HepG2 (cell line): ENCODE results near the gene CFAP54. TPM values are rescaled to one million over a fixed set of nuclear protein-coding genes. Genes with fewer than 3 reads are reported as not detected.

Source experiments
- EP300 ChIP-seq, 3 experiments: sonication (generic) in 1 of 3; formaldehyde crosslinking in 1 of 3; IDR thresholded peaks; 2 replicates each; pipeline versions ENCODE4 v1.5.1 to v1.6.1; 2011 to 2020; ENCODE audit warnings: low read depth in 2 of 3, low read length in 2 of 3, borderline replicate concordance in 1 of 3, improper control_type of control experiment in 1 of 3, mild to moderate bottlenecking in 1 of 3, missing genetic modification reagents in 1 of 3, moderate library complexity in 1 of 3
- HDAC6 ChIP-seq: fragments of 200-600 bp; sonication (generic); IDR thresholded peaks from 2 replicates; pipeline ENCODE4 v1.7.0; 2017; ENCODE audit warnings: mild to moderate bottlenecking, antibody characterized with exemption, low read length, low read depth
- MEIS1 ChIP-seq: sonication (generic); formaldehyde crosslinking; IDR thresholded peaks from 2 replicates; pipeline ENCODE4 v1.9.0; 2021; ENCODE audit warnings: mild to moderate bottlenecking, missing genetic modification reagents, moderate library complexity, borderline replicate concordance
- NCOA5 ChIP-seq: sonication (generic); formaldehyde crosslinking; IDR thresholded peaks from 2 replicates; pipeline ENCODE4 v1.4.0; 2020; ENCODE audit warnings: missing genetic modification reagents
- NFRKB ChIP-seq: fragments of 450-650 bp; IDR thresholded peaks from 2 replicates; pipeline ENCODE4 v1.6.1; 2017
- REXO4 ChIP-seq: sonication (generic); formaldehyde crosslinking; IDR thresholded peaks from 2 replicates; pipeline ENCODE4 v1.8.0; 2022; ENCODE audit warnings: missing genetic modification reagents, mild to moderate bottlenecking, borderline replicate concordance
- SAFB2 ChIP-seq: sonication (generic); formaldehyde crosslinking; IDR thresholded peaks from 2 replicates; pipeline ENCODE4 v1.5.1; 2020; ENCODE audit warnings: missing genetic modification reagents, low read depth, mild to moderate bottlenecking, borderline replicate concordance
- SMARCC2 ChIP-seq: fragments of 450-650 bp; IDR thresholded peaks from 2 replicates; pipeline ENCODE4 v1.6.1; 2017; ENCODE audit warnings: antibody characterized with exemption, mild to moderate bottlenecking
- SP4 ChIP-seq: sonication (generic); formaldehyde crosslinking; IDR thresholded peaks from 2 replicates; pipeline ENCODE4 v1.8.1; 2023; ENCODE audit warnings: mild to moderate bottlenecking, missing genetic modification reagents
- SRSF4 ChIP-seq: fragments of 200-400 bp; formaldehyde crosslinking; IDR thresholded peaks from one replicate; pipeline ENCODE4 v1.6.1; 2018; ENCODE audit warnings: mild to moderate bottlenecking, low read depth, low read length, moderate library complexity; ENCODE audit not compliant: poor library complexity, severe bottlenecking
- TAF1 ChIP-seq: sonication (generic); formaldehyde crosslinking; IDR thresholded peaks from 2 replicates; pipeline ENCODE4 v1.4.0; 2020; ENCODE audit warnings: missing genetic modification reagents
- ZKSCAN5 ChIP-seq: sonication (generic); formaldehyde crosslinking; IDR thresholded peaks from 2 replicates; pipeline ENCODE4 v1.5.1; 2020; ENCODE audit warnings: mild to moderate bottlenecking, missing genetic modification reagents
- ZNF10 ChIP-seq: sonication (generic); formaldehyde crosslinking; IDR thresholded peaks from 2 replicates; pipeline ENCODE4 v1.4.0; 2020; ENCODE audit warnings: mild to moderate bottlenecking, low read depth, missing genetic modification reagents, borderline replicate concordance
- ZNF264 ChIP-seq: sonication (generic); formaldehyde crosslinking; IDR thresholded peaks from 2 replicates; pipeline ENCODE4 v1.4.0; 2020; ENCODE audit warnings: missing genetic modification reagents
- ZNF674 ChIP-seq: sonication (generic); formaldehyde crosslinking; IDR thresholded peaks from 2 replicates; pipeline ENCODE4 v1.5.0; 2020; ENCODE audit warnings: low read depth, mild to moderate bottlenecking, missing genetic modification reagents
- ZNF75D ChIP-seq: sonication (generic); formaldehyde crosslinking; IDR thresholded peaks from 2 replicates; pipeline ENCODE4 v1.8.1; 2023; ENCODE audit warnings: missing genetic modification reagents, mild to moderate bottlenecking, borderline replicate concordance
- ZNF816 ChIP-seq: sonication (generic); formaldehyde crosslinking; IDR thresholded peaks from 2 replicates; pipeline ENCODE4 v1.8.0; 2022; ENCODE audit warnings: missing genetic modification reagents, mild to moderate bottlenecking, borderline replicate concordance
- ZSCAN22 ChIP-seq: sonication (generic); formaldehyde crosslinking; IDR thresholded peaks from 2 replicates; pipeline ENCODE4 v1.4.0; 2020; ENCODE audit warnings: mild to moderate bottlenecking, missing genetic modification reagents
- polyA plus RNA-seq, 8 experiments: library from polyadenylated mRNA; depleted of rRNA in 3 of 8; stranded (reverse) in 7 of 8; unstranded in 1 of 8; fragments of >200 nt; fragmentation: Illumina TruSeq in 4 of 8; extraction: Trizol in 4 of 8; gene quantifications; 2 replicates each; pipeline versions ENCODE4 v1.2.1 to v1.2.3, GENCODE V29; 2011 to 2016; ENCODE audit warnings: low read depth in 4 of 8, missing spikeins in 1 of 8, mixed read lengths in 1 of 8; ENCODE audit not compliant: insufficient read depth in 1 of 8
- total RNA-seq, 5 experiments: library from RNA; depleted of rRNA; stranded (reverse); fragments of >200 nt; fragmentation: Illumina TruSeq; extraction: Trizol; gene quantifications; 2 replicates each; pipeline ENCODE4 v1.2.3, GENCODE V29; 2016; ENCODE audit warnings: low read depth in 1 of 5
- TF ChIP-seq, protein P1 (sequence below): sonication (generic); formaldehyde crosslinking; IDR thresholded peaks from 2 replicates; pipeline ENCODE4 v1.5.1; 2020; ENCODE audit warnings: mild to moderate bottlenecking, missing genetic modification reagents
- TF ChIP-seq, protein P2 (sequence below): IDR thresholded peaks from 2 replicates; pipeline ENCODE4 v1.6.1; 2016; ENCODE audit warnings: missing genetic modification reagents, missing compliant biosample characterization
- TF ChIP-seq, protein P3 (sequence below): IDR thresholded peaks from 2 replicates; pipeline ENCODE4 v1.6.1; 2012; ENCODE audit warnings: low read depth, low read length, improper control_type of control experiment
- TF ChIP-seq, protein P4 (sequence below): sonication (generic); formaldehyde crosslinking; IDR thresholded peaks from 2 replicates; pipeline ENCODE4 v1.4.0; 2020; ENCODE audit warnings: missing genetic modification reagents

The CFAP54 gene
- total and polyA plus RNA-seq, 2 of the 13 experiments (the other 11 are each of a cell fraction or from before 2014, with no cell fraction given): not detected

DNA sequence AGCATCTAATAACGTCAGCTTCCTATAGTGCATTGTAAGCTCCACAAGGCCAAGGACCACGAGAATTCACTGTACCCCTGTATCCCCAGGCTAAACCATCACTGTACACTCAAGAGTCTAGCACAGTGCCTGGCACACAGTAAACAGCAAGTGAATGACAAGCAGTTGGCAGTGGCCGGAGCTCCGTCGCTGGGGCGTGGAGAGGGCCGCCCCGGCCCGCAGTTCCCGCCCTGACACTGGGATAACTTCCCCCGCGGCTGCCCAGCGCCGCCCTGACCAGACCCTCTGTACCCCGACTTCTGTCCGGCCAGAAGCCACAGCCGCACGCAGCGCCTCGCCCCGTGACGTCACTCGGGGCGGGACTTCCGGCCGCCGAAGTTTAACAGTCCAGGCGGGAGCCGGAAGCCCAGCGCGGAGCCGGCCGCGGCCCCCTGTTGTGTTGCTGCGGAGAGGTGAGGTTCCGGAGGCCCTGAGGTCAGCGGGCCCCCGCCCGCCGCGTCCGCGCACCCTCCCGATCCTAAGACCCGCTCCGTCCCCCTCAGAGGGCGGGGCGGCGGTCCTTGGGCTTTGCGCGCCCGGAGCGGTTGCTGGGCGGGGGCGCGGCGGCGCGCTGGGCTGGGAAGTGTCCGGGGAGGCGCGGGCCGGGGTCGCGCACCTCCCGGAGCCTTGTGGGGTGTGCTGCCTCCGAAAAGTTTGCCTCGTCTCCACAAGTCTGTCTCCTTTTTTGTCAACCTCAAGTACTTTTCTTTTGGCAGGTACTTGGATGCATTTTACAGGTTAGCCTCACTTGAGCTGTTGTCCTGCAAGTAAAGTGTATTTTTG is 417.7 kb downstream of the CFAP54 start, which contains the start of gene NEDD1 (continued):
- no peak for TF ChIP-seq SMARCC2
- TF ChIP-seq MEIS1 (CRISPR knock-in tag): peak; percentile 55; the same call in 1 of the 2 replicates
- no peak for TF ChIP-seq ZNF75D (CRISPR knock-in tag)
- no peak for TF ChIP-seq NCOA5 (CRISPR knock-in tag)
- no peak for TF ChIP-seq HDAC6
- no peak for TF ChIP-seq ZKSCAN5 (CRISPR knock-in tag)
- TF ChIP-seq, protein P1, sequence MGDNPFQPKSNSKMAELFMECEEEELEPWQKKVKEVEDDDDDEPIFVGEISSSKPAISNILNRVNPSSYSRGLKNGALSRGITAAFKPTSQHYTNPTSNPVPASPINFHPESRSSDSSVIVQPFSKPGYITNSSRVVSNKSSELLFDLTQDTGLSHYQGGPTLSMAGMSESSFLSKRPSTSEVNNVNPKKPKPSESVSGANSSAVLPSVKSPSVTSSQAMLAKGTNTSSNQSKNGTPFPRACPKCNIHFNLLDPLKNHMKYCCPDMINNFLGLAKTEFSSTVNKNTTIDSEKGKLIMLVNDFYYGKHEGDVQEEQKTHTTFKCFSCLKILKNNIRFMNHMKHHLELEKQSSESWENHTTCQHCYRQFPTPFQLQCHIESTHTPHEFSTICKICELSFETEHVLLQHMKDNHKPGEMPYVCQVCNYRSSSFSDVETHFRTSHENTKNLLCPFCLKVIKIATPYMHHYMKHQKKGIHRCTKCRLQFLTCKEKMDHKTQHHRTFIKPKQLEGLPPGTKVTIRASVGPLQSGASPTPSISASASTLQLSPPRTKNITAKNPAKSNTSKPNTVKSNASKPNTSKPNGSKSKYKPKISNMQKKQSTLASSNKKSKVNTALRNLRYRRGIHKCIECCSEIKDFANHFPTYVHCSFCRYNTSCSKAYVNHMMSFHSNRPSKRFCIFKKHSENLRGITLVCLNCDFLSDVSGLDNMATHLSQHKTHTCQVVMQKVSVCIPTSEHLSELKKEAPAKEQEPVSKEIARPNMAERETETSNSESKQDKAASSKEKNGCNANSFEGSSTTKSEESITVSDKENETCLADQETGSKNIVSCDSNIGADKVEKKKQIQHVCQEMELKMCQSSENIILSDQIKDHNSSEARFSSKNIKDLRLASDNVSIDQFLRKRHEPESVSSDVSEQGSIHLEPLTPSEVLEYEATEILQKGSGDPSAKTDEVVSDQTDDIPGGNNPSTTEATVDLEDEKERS (CRISPR knock-in tag): peak; percentile 87
- TF ChIP-seq ZNF674 (CRISPR knock-in tag): no peak
- peak in 1 of 2 experiments; percentile 24; a peak in 1 of 4 replicates for TF ChIP-seq EP300 (IDR thresholded peaks at IDR 0.05; ENCODE audit: low read depth in 2 of 2, low read length in 2 of 2)
- no peak for TF ChIP-seq EP300 (CRISPR knock-in tag; IDR thresholded peaks at IDR 0.05; ENCODE audit: borderline replicate concordance)
- TF ChIP-seq ZNF264: peak; percentile 65
- peak; percentile 66; the same call in 1 of the 2 replicates for TF ChIP-seq SAFB2 (CRISPR knock-in tag)
- no peak; the same call in 1 of the 2 replicates for TF ChIP-seq ZSCAN22 (CRISPR knock-in tag)
- TF ChIP-seq NFRKB: no peak
- no peak for TF ChIP-seq ZNF10 (CRISPR knock-in tag)
- TF ChIP-seq, protein P2, sequence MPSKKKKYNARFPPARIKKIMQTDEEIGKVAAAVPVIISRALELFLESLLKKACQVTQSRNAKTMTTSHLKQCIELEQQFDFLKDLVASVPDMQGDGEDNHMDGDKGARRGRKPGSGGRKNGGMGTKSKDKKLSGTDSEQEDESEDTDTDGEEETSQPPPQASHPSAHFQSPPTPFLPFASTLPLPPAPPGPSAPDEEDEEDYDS (CRISPR knock-in tag): peak; percentile 79
- no peak for TF ChIP-seq SRSF4
- no peak for TF ChIP-seq REXO4 (CRISPR knock-in tag)
- TF ChIP-seq TAF1 (CRISPR knock-in tag): peak; percentile 66; the same call in 1 of the 2 replicates
- TF ChIP-seq, protein P3, sequence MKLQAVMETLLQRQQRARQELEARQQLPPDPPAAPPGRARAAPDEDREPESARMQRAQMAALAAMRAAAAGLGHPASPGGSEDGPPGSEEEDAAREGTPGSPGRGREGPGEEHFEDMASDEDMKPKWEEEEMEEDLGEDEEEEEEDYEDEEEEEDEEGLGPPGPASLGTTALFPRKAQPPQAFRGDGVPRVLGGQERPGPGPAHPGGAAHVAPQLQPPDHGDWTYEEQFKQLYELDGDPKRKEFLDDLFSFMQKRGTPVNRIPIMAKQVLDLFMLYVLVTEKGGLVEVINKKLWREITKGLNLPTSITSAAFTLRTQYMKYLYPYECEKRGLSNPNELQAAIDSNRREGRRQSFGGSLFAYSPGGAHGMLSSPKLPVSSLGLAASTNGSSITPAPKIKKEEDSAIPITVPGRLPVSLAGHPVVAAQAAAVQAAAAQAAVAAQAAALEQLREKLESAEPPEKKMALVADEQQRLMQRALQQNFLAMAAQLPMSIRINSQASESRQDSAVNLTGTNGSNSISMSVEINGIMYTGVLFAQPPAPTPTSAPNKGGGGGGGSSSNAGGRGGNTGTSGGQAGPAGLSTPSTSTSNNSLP: no peak
- no peak for TF ChIP-seq ZNF816 (CRISPR knock-in tag)
- TF ChIP-seq, protein P4, sequence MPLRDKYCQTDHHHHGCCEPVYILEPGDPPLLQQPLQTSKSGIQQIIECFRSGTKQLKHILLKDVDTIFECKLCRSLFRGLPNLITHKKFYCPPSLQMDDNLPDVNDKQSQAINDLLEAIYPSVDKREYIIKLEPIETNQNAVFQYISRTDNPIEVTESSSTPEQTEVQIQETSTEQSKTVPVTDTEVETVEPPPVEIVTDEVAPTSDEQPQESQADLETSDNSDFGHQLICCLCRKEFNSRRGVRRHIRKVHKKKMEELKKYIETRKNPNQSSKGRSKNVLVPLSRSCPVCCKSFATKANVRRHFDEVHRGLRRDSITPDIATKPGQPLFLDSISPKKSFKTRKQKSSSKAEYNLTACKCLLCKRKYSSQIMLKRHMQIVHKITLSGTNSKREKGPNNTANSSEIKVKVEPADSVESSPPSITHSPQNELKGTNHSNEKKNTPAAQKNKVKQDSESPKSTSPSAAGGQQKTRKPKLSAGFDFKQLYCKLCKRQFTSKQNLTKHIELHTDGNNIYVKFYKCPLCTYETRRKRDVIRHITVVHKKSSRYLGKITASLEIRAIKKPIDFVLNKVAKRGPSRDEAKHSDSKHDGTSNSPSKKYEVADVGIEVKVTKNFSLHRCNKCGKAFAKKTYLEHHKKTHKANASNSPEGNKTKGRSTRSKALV (CRISPR knock-in tag): peak; percentile 47; the same call in 1 of the 2 replicates
- TF ChIP-seq SP4: 0 out of 2 replicates have a peak, but pooled peaks have one; percentile 10
